ENCODE data around the gene VCP.

Gene VCP

GRCh38 chr9:35102769-35103659 lies 30.6 kb upstream of the VCP start, which contains the start of gene STOML2 (continued):
- TF ChIP-seq ZNF133 (tag by site-specific recombination; IDR thresholded peaks at IDR 0.05), result no peak
- TF ChIP-seq KLF9 (tag by site-specific recombination; IDR thresholded peaks at IDR 0.05; ENCODE audit: low read depth), result peak; percentile 37; the same call in 1 of the 2 replicates
- peak; percentile 89 for TF ChIP-seq SP2 (tag by site-specific recombination; IDR thresholded peaks at IDR 0.05)
- TF ChIP-seq HOXD13 (CRISPR knock-in tag; IDR thresholded peaks at IDR 0.05; ENCODE audit: borderline replicate concordance), result no peak
- TF ChIP-seq SCRT1 (tag by site-specific recombination; IDR thresholded peaks at IDR 0.05; ENCODE audit: borderline replicate concordance), result no peak
- TF ChIP-seq ZNF121 (tag by site-specific recombination; IDR thresholded peaks at IDR 0.05), result no peak
- peak; percentile 59; the same call in 1 of the 2 replicates for TF ChIP-seq ZNF501 (tag by site-specific recombination; IDR thresholded peaks at IDR 0.05)
- TF ChIP-seq GLIS2 (tag by site-specific recombination; IDR thresholded peaks at IDR 0.05), result no peak
- no peak for TF ChIP-seq ZNF184 (tag by site-specific recombination; IDR thresholded peaks at IDR 0.05)
- no peak for TF ChIP-seq OVOL3 (tag by site-specific recombination; IDR thresholded peaks at IDR 0.05)
- TF ChIP-seq ZFP37 (tag by site-specific recombination; IDR thresholded peaks at IDR 0.05), result no peak
- 0 out of 2 replicates have a peak, but pooled peaks have one; percentile 16 for TF ChIP-seq ZSCAN30 (tag by site-specific recombination; IDR thresholded peaks at IDR 0.05)
- TF ChIP-seq ZNF701 (tag by site-specific recombination; IDR thresholded peaks at IDR 0.05), result no peak
- TF ChIP-seq ZNF132 (tag by site-specific recombination; IDR thresholded peaks at IDR 0.05; ENCODE audit: borderline replicate concordance), result no peak
- peak; percentile 38; the same call in 1 of the 2 replicates for TF ChIP-seq KLF17 (tag by site-specific recombination; IDR thresholded peaks at IDR 0.05)
- TF ChIP-seq ZNF580 (tag by site-specific recombination; IDR thresholded peaks at IDR 0.05), result peak; percentile 76
- TF ChIP-seq ZBTB48 (tag by site-specific recombination; IDR thresholded peaks at IDR 0.05), result no peak
- TF ChIP-seq ZNF530 (tag by site-specific recombination; IDR thresholded peaks at IDR 0.05; ENCODE audit: low read depth), result no peak
- TF ChIP-seq ZNF629 (tag by site-specific recombination; IDR thresholded peaks at IDR 0.05), result peak; percentile 66
- no peak for TF ChIP-seq ZNF707 (tag by site-specific recombination; IDR thresholded peaks at IDR 0.05)
- peak; percentile 95 for TF ChIP-seq ZNF518A (tag by site-specific recombination; conservative IDR thresholded peaks at IDR 0.05; ENCODE audit: low read depth)
- no peak for TF ChIP-seq ZNF776 (tag by site-specific recombination; IDR thresholded peaks at IDR 0.05; ENCODE audit: borderline replicate concordance)
- no peak for TF ChIP-seq ZNF585B (tag by site-specific recombination; IDR thresholded peaks at IDR 0.05)
- TF ChIP-seq ZNF555 (tag by site-specific recombination; conservative IDR thresholded peaks at IDR 0.05), result no peak
- peak; percentile 80; the same call in 1 of the 2 replicates for TF ChIP-seq ZNF239 (tag by site-specific recombination; IDR thresholded peaks at IDR 0.05)
- peak; percentile 84; the same call in 1 of the 2 replicates for TF ChIP-seq ZSCAN5A (tag by site-specific recombination; IDR thresholded peaks at IDR 0.05)
- TF ChIP-seq ZNF558 (tag by site-specific recombination; IDR thresholded peaks at IDR 0.05), result no peak
- 0 out of 2 replicates have a peak, but pooled peaks have one; percentile 34 for TF ChIP-seq OSR2 (tag by site-specific recombination; IDR thresholded peaks at IDR 0.05)
- peak; percentile 6; the same call in 1 of the 2 replicates for TF ChIP-seq EGR2 (tag by site-specific recombination; IDR thresholded peaks at IDR 0.05; ENCODE audit: low read depth)
- no peak for TF ChIP-seq ZNF521 (tag by site-specific recombination; IDR thresholded peaks at IDR 0.05)
- no peak for TF ChIP-seq ZSCAN16 (tag by site-specific recombination; IDR thresholded peaks at IDR 0.05)
- no peak for TF ChIP-seq ZNF529 (tag by site-specific recombination; IDR thresholded peaks at IDR 0.05; ENCODE audit: insufficient replicate concordance)
- no peak for TF ChIP-seq ZNF560 (tag by site-specific recombination; IDR thresholded peaks at IDR 0.05; ENCODE audit: borderline replicate concordance)
- no peak for TF ChIP-seq ZNF174 (tag by site-specific recombination; IDR thresholded peaks at IDR 0.05)
